Heart left ventricle (tissue), 16 donors: ENCODE measurements around the gene SYT9. TPM values are rescaled to one million over a fixed set of nuclear protein-coding genes. Genes with fewer than 3 reads are reported as not detected.

Experiments used
- ATAC-seq, 4 donors: fragments of 200-7000 bp; cut with Tn5 transposase; one replicate each; pipeline ENCODE4 v1.9.1; 2020 to 2022; ENCODE audit warnings: moderate library complexity in 4 of 4, mild to moderate bottlenecking in 3 of 4, moderate number of reproducible peaks in 1 of 4
- DNase-seq, 5 donors: peaks; one replicate each; pipeline ENCODE4 v3.0.0-alpha.2; 2020
- H3K27ac ChIP-seq, 12 donors: fragments of 200-600 bp; sonication (generic) in 4 of 12; one replicate each; pipeline versions ENCODE4 v1.5.0 to v1.8.0; 2016 to 2022; ENCODE audit warnings: mild to moderate bottlenecking in 2 of 12
- H3K27me3 ChIP-seq, 9 donors: fragments of 200-600 bp; sonication (generic) in 2 of 9; one replicate each; pipeline versions ENCODE4 v1.5.1 to v1.8.0; 2016 to 2022; ENCODE audit warnings: mild to moderate bottlenecking in 3 of 9
- H3K36me3 ChIP-seq, 9 donors: fragments of 200-600 bp; sonication (generic) in 2 of 9; one replicate each; pipeline versions ENCODE4 v1.5.0 to v1.8.0; 2018 to 2022; ENCODE audit warnings: mild to moderate bottlenecking in 2 of 9
- H3K4me1 ChIP-seq, 12 donors: fragments of 200-600 bp; sonication (generic) in 4 of 12; one replicate each; pipeline versions ENCODE4 v1.5.0 to v1.8.0; 2016 to 2022; ENCODE audit warnings: mild to moderate bottlenecking in 3 of 12
- H3K4me3 ChIP-seq, 12 donors: fragments of 200-600 bp; sonication (generic) in 4 of 12; one replicate each; pipeline versions ENCODE4 v1.5.0 to v1.8.0; 2017 to 2022; ENCODE audit warnings: mild to moderate bottlenecking in 9 of 12, moderate library complexity in 4 of 12
- H3K9me3 ChIP-seq, 12 donors: fragments of 200-600 bp; sonication (generic) in 4 of 12; one replicate each; pipeline versions ENCODE4 v1.5.0 to v1.8.0; 2016 to 2022; ENCODE audit warnings: mild to moderate bottlenecking in 1 of 12
- CTCF ChIP-seq, 12 donors: fragments of 200-600 bp; sonication (generic) in 4 of 12; IDR thresholded peaks; one replicate each; pipeline versions ENCODE4 v1.5.0 to v1.8.0; 2018 to 2022; ENCODE audit warnings: antibody characterized with exemption in 12 of 12, mild to moderate bottlenecking in 5 of 12
- POLR2A ChIP-seq, 2 donors: fragments of 450-650 bp; IDR thresholded peaks; one replicate each; pipeline ENCODE4 v1.6.1; 2017; ENCODE audit warnings: antibody characterized with exemption in 2 of 2, mild to moderate bottlenecking in 2 of 2, moderate library complexity in 2 of 2
- WGBS, 4 donors: extraction: QIAGEN DNeasy Blood & Tissue Kit in 2 of 4; methylation state at CpG; one replicate each; pipeline versions ENCODE4 v1.1.5 to v1.1.7; 2013 to 2018; 5-methylcytosine and 5-hydroxymethylcytosine counted together
- intact Hi-C, 10 donors: fragments of 100-400 bp; cut with DNase I; formaldehyde crosslinking; loops; one replicate each; pipeline versions ENCODE4 v1.11.1 to v1.14.2; 2022
- long read RNA-seq, 3 donors: library from polyadenylated mRNA; unstranded; transcript quantifications; one replicate each; pipeline ENCODE4 v2.0.0, GENCODE V29; 2020 to 2021
- polyA plus RNA-seq, 2 donors: library from polyadenylated mRNA; stranded (reverse); fragments of 200-250 nt; gene quantifications; one replicate each; pipeline ENCODE4 v1.2.3, GENCODE V29; 2013
- total RNA-seq, 9 donors: library from RNA; depleted of rRNA in 2 of 9; stranded (reverse); fragments of >200 nt in 2 of 9; fragmentation: NEBNext Ultra II Directional in 3 of 9; extraction: Animal tissue kit (Norgen Biotek cat#: 25700) in 3 of 9; gene quantifications; one replicate each; pipeline versions ENCODE4 v1.1.0 to v1.2.4, GENCODE V29; 2016 to 2023
- donor health status: ischemic (EF 13 %, LVEDD 7.1; RV severe dilation, severe dysfunction).
- donor health status: healthy with polysubstance abuse.
- donor health status: DM: no; HTN: yes; CAD: no.
- donor health status: DM: no; HTN: no; CAD: no.
- donor health status: ischemic (EF 25% LVEDD 6.9; RV normal size, moderate dysfunction).
- donor health status: ischemic (EF 25% LVEDD 5.7; RV mildly dilated, moderate dysfunction).
- donor health status: healthy.
- donor health status: DM: yes; HTN: yes; CAD: no.
- donor health status: ischemic (EF 35%, LVEDD 5.7; RV mildly dilated, moderate dysfunction).
- donor health status: nonischemic (EF 11% LVEDD 7.7; RV severe dilation, severe dysfunction).
- donor health status: DM: yes; HTN: yes; CAD: no.
- donor health status: PGD.
- donor health status: ischemic (EF 29% LVEDD 5.4; RV normal size, mild dysfunction).
- donor health status: nonischemic (EF 23%, LVEDD 6.1; RV moderate dilation, normal function).

The SYT9 gene, protein sequence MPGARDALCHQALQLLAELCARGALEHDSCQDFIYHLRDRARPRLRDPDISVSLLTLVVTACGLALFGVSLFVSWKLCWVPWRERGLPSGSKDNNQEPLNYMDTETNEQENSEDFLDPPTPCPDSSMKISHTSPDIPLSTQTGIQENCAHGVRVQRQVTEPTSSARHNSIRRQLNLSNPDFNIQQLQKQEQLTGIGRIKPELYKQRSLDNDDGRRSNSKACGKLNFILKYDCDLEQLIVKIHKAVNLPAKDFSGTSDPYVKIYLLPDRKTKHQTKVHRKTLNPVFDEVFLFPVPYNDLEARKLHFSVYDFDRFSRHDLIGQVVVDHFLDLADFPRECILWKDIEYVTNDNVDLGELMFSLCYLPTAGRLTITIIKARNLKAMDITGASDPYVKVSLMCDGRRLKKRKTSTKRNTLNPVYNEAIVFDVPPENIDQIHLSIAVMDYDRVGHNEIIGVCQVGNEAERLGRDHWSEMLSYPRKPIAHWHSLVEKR
- total RNA-seq (1 to 10 TPM in 1 of 9 donors, under 1 TPM in 6, not detected in 2; 0.09 to 1.4 (median 0.37) TPM), polyA plus RNA-seq (under 1 TPM; 0.04 TPM)
- long read RNA-seq, donor 1 = 0 reads
- long read RNA-seq, donor 2 = 0 reads
- long read RNA-seq, donor 3 = 0 reads

GRCh38 chr11:7251836-7252682 lies at the start of gene SYT9:
TSS of gene SYT9 (plus strand) at chr11:7251904. CDS start at chr11:7252187, 283 bp downstream.
- WGBS, 4 donors = 1% methylated on average over 29 to 84 of the region's 84 CpGs
- TF ChIP-seq POLR2A (IDR thresholded peaks at IDR 0.05) (no peak), CTCF (IDR thresholded peaks at IDR 0.05) (no peak)

GRCh38 chr11:7202412-7202811 lies 49.3 kb upstream of the SYT9 start:
- no peak overlapping the region for H3K4me3 ChIP-seq
- no peak overlapping the region for H3K27ac ChIP-seq
- ATAC-seq (no peak), DNase-seq (no peak)
- 85 to 96% (median 94%) methylated on average over 3 of the region's 3 CpGs for WGBS, 4 donors
- no peaks in the 10 kb centered on the region for H3K9me3 ChIP-seq
- peaks cover 0 to 4% (median 0%) of the 10 kb centered on the region in 9 donors for H3K27me3 ChIP-seq
- intact Hi-C loops = no loop called here
- no peak for TF ChIP-seq POLR2A (IDR thresholded peaks at IDR 0.05)
- no peak for TF ChIP-seq CTCF (IDR thresholded peaks at IDR 0.05)
- H3K4me1 ChIP-seq = no peaks in the 10 kb centered on the region
- no peaks in the 10 kb centered on the region for H3K36me3 ChIP-seq

More at GRCh38 chr11:7251836-7252682, at the start of gene SYT9:
- peak within 1 kb of the TSS in 1 of 12 donors; percentile 52 for H3K27ac ChIP-seq
- peak; percentile 13 to 67 (median 32) for DNase-seq
- peaks cover 0 to 18% (median 8%) of the 10 kb centered on the region in 12 donors for H3K4me1 ChIP-seq
- peaks cover 0 to 11% (median 0%) of the 10 kb centered on the region in 12 donors for H3K9me3 ChIP-seq
- H3K4me3 ChIP-seq = peak within 1 kb of the TSS; percentile 14 to 64 (median 54)
- peak in 3 of 4 donors; percentile 77 to 94 (median 94) for ATAC-seq
- intact Hi-C loops = no loop called here
- H3K27me3 ChIP-seq = peaks cover 0 to 41% (median 16%) of the 10 kb centered on the region in 9 donors
- H3K36me3 ChIP-seq = no peaks in the 10 kb centered on the region

- H3K9me3 ChIP-seq = no peaks in the 10 kb centered on the region
- DNase-seq = no peak
- no peaks in the 10 kb centered on the region for H3K4me1 ChIP-seq
- no peak for ATAC-seq
- WGBS, 4 donors = 21 to 33% (median 25%) methylated on average over 4 of the region's 4 CpGs
- TF ChIP-seq CTCF (IDR thresholded peaks at IDR 0.05) (no peak), POLR2A (IDR thresholded peaks at IDR 0.05) (no peak)
- no peak overlapping the region for H3K27ac ChIP-seq
- intact Hi-C loops = no loop called here
- H3K4me3 ChIP-seq = no peak overlapping the region
- H3K27me3 ChIP-seq = no peaks in the 10 kb centered on the region
- H3K36me3 ChIP-seq = no peaks in the 10 kb centered on the region
These were observed 46.9 kb upstream of the SYT9 start for GRCh38 chr11:7204778-7205177.
